Choroid plexus epithelial cell (primary cell): ENCODE measurements around the gene SREBF2.
A peak's percentile ranks its signal among the peaks of the same experiment; 100 is the strongest.
"Not testable (repeated sequence)": the region's sequence is repeated elsewhere in the genome, so short reads cannot be mapped to it uniquely, and the experiment has no call there.

Experiments used
- DNase-seq: peaks from one replicate; pipeline ENCODE4 v3.0.0-alpha.2; 2010; ENCODE audit warnings: low read depth
- H3K4me3 ChIP-seq: 2 replicates; pipeline ENCODE4 v1.5.1; 2011; ENCODE audit warnings: low read depth, mild to moderate bottlenecking, control low read depth, low read length, moderate library complexity
- CTCF ChIP-seq: conservative IDR thresholded peaks from 2 replicates; pipeline ENCODE4 v1.5.1; 2011; ENCODE audit warnings: low read depth, mild to moderate bottlenecking, control low read depth, inconsistent platforms, low read length, moderate library complexity

The SREBF2 gene

GRCh38 chr22:41834005-41834944, 1.4 kb downstream of the SREBF2 start:
- TF ChIP-seq CTCF: no peak
- DNase-seq: no peak
- peak overlapping the region; percentile 95 for H3K4me3 ChIP-seq

GRCh38 chr22:41835462-41835861, 2.6 kb downstream of the SREBF2 start:
- not testable (repeated sequence) for H3K4me3 ChIP-seq, DNase-seq

GRCh38 chr22:41836551-41836950, 3.6 kb downstream of the SREBF2 start:
- TF ChIP-seq CTCF: no peak
- H3K4me3 ChIP-seq: no peak overlapping the region
- no peak for DNase-seq

DNA sequence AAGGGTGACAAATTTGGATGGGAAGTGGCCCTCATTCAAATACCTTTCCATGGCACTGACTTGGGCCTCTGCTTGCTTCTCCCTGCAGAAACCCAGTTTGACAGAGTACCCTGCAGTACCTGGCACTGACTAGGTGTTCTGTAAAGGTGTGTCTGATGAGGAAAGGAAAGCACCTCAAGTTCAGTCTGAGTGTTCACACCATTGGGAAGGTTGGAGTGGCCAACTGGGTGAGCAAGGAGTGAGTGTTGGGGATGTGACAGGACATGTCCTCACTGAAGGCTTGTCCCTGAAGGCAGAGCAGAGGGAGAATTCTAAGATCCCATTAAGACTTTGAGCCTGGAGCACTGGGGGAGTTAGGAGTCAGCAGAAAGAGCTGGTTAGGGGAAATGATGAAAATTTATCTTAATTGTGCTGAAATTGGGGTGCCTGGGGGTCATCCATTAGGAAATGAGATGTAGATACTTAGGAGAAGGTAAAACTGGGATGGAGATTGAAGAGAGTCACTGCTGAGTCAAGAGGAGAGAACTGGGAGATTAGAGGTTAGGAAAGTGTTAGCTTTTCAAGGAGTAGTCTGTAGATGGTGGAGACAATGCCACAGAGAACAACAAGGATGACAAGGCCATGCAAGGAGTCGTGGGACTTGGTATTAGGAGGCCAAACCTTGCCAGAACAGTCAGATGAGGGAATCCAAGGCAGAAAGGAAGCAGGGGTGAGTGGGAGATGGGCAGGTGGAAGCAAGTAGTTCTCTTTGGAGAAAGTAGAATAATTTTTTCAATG, 6.1 kb downstream of the SREBF2 start:
- no peak for DNase-seq
- TF ChIP-seq CTCF: no peak

DNA sequence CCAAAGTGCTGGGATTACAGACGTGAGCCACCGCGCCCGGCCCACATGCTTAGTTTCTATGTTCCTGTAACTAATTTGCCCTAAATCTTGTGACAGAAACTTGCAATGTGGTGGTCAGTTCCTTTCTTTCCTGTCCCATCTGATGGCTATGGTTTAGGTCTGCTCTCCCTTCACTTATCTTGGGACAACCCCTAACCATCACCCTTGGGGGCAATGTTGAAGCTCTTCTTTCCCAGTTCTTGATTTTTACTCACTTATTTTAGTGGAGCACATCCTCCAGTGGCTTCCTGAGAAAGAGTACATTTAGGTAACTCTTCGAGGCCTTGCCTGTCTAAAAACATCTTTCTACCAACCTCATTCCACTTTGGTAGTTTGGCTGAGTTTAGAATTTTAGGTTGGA, 7.3 kb downstream of the SREBF2 start:
- TF ChIP-seq CTCF: no peak
- DNase-seq: no peak
- no peak overlapping the region for H3K4me3 ChIP-seq

More for the DNA sequence above, 6.1 kb downstream of the SREBF2 start:
- H3K4me3 ChIP-seq: no peak overlapping the region

DNA sequence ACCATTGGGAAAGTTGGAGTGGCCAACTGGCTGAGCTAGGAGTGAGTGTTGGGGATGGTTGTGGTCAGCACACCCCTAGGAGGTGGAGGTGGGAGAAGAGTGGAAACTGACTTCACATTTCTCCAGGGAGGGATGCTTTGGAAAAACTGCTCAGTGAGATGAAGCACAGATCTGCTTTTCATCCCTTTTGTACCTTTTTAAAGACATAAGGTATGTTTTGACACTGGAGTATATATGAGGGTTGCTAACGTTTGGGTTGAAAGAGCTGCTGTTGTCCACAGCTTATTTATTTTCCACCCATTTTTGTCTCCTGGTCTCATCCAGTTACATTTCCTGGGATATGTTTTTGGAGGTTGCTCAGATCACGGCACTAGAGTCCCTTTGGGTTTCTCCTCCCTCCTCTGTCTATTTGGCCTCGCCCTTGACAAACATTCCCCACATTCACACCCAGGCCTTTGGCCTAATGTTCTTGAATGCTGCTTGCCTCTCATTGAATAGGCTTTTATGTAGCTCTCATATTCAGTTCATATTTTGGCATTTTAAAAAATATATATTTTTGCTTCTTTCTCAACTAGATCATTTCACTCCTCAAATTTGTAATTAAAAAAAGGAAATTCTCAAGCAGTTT, 8.3 kb downstream of the SREBF2 start:
- no peak for DNase-seq
- H3K4me3 ChIP-seq: no peak overlapping the region
- no peak for TF ChIP-seq CTCF
